SK-N-SH (cell line): Measurements from ENCODE around the gene ARHGAP31. TPM values are rescaled to one million over a fixed set of nuclear protein-coding genes. Genes with fewer than 3 reads are reported as not detected.

Experiments used
- CTCF ChIA-PET: fragments of 300-600, 350-600 bp; formaldehyde crosslinking; extraction: SDS; loops from one replicate; lab custom pipeline; 2021; lab: Yijun Ruan, JAX
- POLR2A ChIA-PET: fragments of 350-600 bp; sonication (Branson Sonifier 250); formaldehyde crosslinking; extraction: SDS; loops from one replicate; lab custom pipeline; 2020; ENCODE audit warnings: antibody characterized with exemption, inconsistent platforms; lab: Yijun Ruan, JAX
- DNase-seq: peaks from one replicate; pipeline ENCODE4 v3.0.0; 2012
- H2AFZ ChIP-seq: fragments of 200-600 bp; sonication (generic); 2 replicates; pipeline ENCODE4 v1.8.1; 2016; ENCODE audit warnings: antibody characterized with exemption, mild to moderate bottlenecking, low read depth
- H3F3A ChIP-seq: fragments of 200-600 bp; sonication (generic); replicated peaks from 2 replicates; pipeline ENCODE3; 2016; ENCODE audit warnings: antibody characterized with exemption, mild to moderate bottlenecking; ENCODE audit not compliant: insufficient read depth
- H3K27ac ChIP-seq, 2 experiments: fragments of 200-500 bp in 1 of 2; fragments of 200-600 bp in 1 of 2; sonication (Bioruptor generic) in 1 of 2; sonication (generic), shearing (Covaris generic) in 1 of 2; 2 replicates each; pipeline versions ENCODE4 v1.5.1 to v1.6.1; 2014 to 2016; ENCODE audit warnings: low read depth in 2 of 2, inconsistent platforms in 1 of 2, low read length in 1 of 2, mild to moderate bottlenecking in 1 of 2, mixed read lengths in 1 of 2
- H3K27me3 ChIP-seq: fragments of 200-600 bp; sonication (generic), shearing (Covaris generic); 2 replicates; pipeline ENCODE4 v1.6.1; 2016; ENCODE audit warnings: mixed run types; ENCODE audit not compliant: insufficient read depth
- H3K36me3 ChIP-seq, 2 experiments: fragments of 200-500 bp in 1 of 2; fragments of 200-600 bp in 1 of 2; sonication (Bioruptor generic) in 1 of 2; sonication (generic) in 1 of 2; replicated peaks in 1 of 2; 2 replicates each; pipeline versions ENCODE3 to v1.5.1; 2014 to 2016; ENCODE audit warnings: low read length in 1 of 2, mild to moderate bottlenecking in 1 of 2; ENCODE audit not compliant: insufficient read depth in 2 of 2, control insufficient read depth in 1 of 2
- H3K4me1 ChIP-seq, 2 experiments: fragments of 200-500 bp in 1 of 2; fragments of 200-600 bp in 1 of 2; sonication (Bioruptor generic) in 1 of 2; sonication (generic), shearing (Covaris generic) in 1 of 2; 2 replicates each; pipeline versions ENCODE4 v1.5.1 to v1.6.1; 2014 to 2016; ENCODE audit warnings: low read depth in 1 of 2, low read length in 1 of 2, mixed run types in 1 of 2; ENCODE audit not compliant: insufficient read depth in 2 of 2, control insufficient read depth in 1 of 2
- H3K4me2 ChIP-seq: fragments of 200-600 bp; sonication (generic), shearing (Covaris generic); 2 replicates; pipeline ENCODE4 v1.6.1; 2017; ENCODE audit warnings: mixed run types
- H3K4me3 ChIP-seq, 2 experiments: fragments of 200-500 bp in 1 of 2; fragments of 200-600 bp in 1 of 2; sonication (Bioruptor generic) in 1 of 2; sonication (generic), shearing (Covaris generic) in 1 of 2; 2 replicates each; pipeline versions ENCODE4 v1.5.1 to v1.8.1; 2014 to 2016; ENCODE audit warnings: low read depth in 2 of 2, inconsistent platforms in 1 of 2, low read length in 1 of 2, mild to moderate bottlenecking in 1 of 2, mixed read lengths in 1 of 2, moderate library complexity in 1 of 2
- H3K79me2 ChIP-seq: fragments of 200-600 bp; sonication (generic); 2 replicates; pipeline ENCODE4 v1.8.1; 2017; ENCODE audit warnings: mild to moderate bottlenecking; ENCODE audit not compliant: insufficient read depth
- H3K9ac ChIP-seq: fragments of 200-600 bp; sonication (generic); 2 replicates; pipeline ENCODE4 v1.6.1; 2017; ENCODE audit warnings: mixed run types
- H3K9me2 ChIP-seq: fragments of 200-600 bp; sonication (generic); 2 replicates; pipeline ENCODE4 v1.6.1; 2017; ENCODE audit warnings: mixed run types
- H3K9me3 ChIP-seq: fragments of 200-600 bp; sonication (generic); 2 replicates; pipeline ENCODE4 v1.6.1; 2017; ENCODE audit warnings: mixed run types, mild to moderate bottlenecking, moderate library complexity
- H4K20me1 ChIP-seq: fragments of 200-600 bp; sonication (generic); 2 replicates; pipeline ENCODE4 v1.6.1; 2017; ENCODE audit warnings: mild to moderate bottlenecking, mixed run types; ENCODE audit not compliant: insufficient read depth
- CHD2 ChIP-seq: fragments of 150-350 bp; IDR thresholded peaks from 2 replicates; pipeline ENCODE4 v1.6.1; 2018; ENCODE audit warnings: low read length; ENCODE audit not compliant: partially characterized antibody
- EP300 ChIP-seq, 2 experiments: IDR thresholded peaks; 2 replicates each; pipeline versions ENCODE4 v1.4.0 to v1.6.1; 2012; ENCODE audit warnings: borderline replicate concordance in 1 of 2, low read depth in 1 of 2, low read length in 1 of 2
- GATA2 ChIP-seq: sonication (generic); formaldehyde crosslinking; IDR thresholded peaks from 2 replicates; pipeline ENCODE4 v1.5.0; 2020; ENCODE audit warnings: mild to moderate bottlenecking, missing genetic modification reagents
- MXI1 ChIP-seq: IDR thresholded peaks from 2 replicates; pipeline ENCODE4 v1.6.1; 2012; ENCODE audit warnings: mild to moderate bottlenecking, low read depth, low read length, improper control_type of control experiment
- NRF1 ChIP-seq: IDR thresholded peaks from 2 replicates; pipeline ENCODE4 v1.6.1; 2012; ENCODE audit warnings: low read depth, mild to moderate bottlenecking, low read length
- RAD21 ChIP-seq: IDR thresholded peaks from 2 replicates; pipeline ENCODE4 v1.6.1; 2012; ENCODE audit warnings: mild to moderate bottlenecking, low read length
- RCOR1 ChIP-seq: fragments of 150-350 bp; IDR thresholded peaks from 2 replicates; pipeline ENCODE4 v1.6.1; 2017; ENCODE audit warnings: antibody characterized with exemption, low read length
- TCF12 ChIP-seq: IDR thresholded peaks from 2 replicates; pipeline ENCODE4 v1.4.0; 2012
- WGBS: methylation state at CpG from one replicate; pipeline ENCODE4 v1.1.6; 2017; ENCODE audit warnings: low lambda C conversion rate; 5-methylcytosine and 5-hydroxymethylcytosine counted together
- polyA plus RNA-seq, 3 experiments: library from polyadenylated mRNA; depleted of rRNA; stranded (reverse); fragments of >200 nt; gene quantifications; 2 replicates each; pipeline ENCODE4 v1.2.3, GENCODE V29; 2012
- TF ChIP-seq, protein P1 (sequence below): IDR thresholded peaks from 2 replicates; pipeline ENCODE4 v1.4.0; 2012; ENCODE audit warnings: low read depth, borderline replicate concordance
- TF ChIP-seq, protein P2 (sequence below): fragments of 150-350 bp; IDR thresholded peaks from 2 replicates; pipeline ENCODE4 v1.6.1; 2016; ENCODE audit warnings: mild to moderate bottlenecking, low read depth, low read length

Gene ARHGAP31
- polyA plus RNA-seq, 1 of the 3 experiments (the other 2 are of a cell fraction) = 4.4 TPM

DNA sequence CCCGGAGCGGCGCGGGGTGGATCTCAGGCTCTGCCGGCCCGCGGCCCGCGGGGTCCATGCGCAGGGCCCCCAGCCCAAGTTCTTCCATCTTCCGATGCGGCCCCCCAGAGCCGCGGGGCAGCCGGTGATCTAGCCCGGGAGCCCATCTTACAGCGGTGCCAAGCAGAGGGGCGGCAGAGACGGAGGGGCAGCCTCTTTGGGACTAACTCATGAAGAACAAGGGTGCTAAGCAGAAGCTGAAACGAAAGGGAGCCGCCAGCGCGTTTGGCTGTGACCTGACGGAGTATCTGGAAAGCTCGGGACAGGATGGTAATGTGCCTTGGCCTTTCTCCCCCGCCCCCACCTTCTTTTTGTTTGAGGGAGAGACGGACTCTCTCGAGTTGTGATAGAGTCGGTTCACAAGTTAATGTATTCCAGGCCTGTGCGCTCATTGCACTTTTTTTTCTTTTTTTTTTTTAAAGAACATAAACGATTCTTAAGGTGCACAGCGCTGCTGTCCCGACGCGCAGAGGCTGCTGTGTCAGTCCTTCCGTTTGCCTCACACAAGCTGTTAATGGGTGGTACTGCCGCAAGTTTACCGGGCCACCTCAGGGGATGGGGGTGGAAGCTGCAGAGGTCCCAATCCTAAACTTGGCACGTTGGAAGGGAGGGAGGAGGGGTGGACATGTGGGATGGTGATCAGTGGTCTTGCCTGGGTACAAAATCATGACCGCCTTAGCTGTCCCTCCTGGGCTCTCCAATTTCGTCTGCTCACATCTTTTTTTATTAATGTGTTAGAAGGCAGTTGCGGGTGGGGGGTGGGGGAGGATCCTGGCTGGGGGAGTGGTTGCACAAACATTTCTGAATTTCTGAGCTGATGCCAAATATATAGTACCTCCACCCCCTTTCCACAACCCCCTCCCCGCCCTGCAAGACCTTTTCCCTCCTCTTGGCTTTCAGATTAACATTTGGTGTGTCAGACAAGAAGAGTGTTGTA, 801 bp downstream of the ARHGAP31 start (continued):
- TF ChIP-seq, protein P1, sequence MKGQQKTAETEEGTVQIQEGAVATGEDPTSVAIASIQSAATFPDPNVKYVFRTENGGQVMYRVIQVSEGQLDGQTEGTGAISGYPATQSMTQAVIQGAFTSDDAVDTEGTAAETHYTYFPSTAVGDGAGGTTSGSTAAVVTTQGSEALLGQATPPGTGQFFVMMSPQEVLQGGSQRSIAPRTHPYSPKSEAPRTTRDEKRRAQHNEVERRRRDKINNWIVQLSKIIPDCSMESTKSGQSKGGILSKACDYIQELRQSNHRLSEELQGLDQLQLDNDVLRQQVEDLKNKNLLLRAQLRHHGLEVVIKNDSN = no peak

DNA sequence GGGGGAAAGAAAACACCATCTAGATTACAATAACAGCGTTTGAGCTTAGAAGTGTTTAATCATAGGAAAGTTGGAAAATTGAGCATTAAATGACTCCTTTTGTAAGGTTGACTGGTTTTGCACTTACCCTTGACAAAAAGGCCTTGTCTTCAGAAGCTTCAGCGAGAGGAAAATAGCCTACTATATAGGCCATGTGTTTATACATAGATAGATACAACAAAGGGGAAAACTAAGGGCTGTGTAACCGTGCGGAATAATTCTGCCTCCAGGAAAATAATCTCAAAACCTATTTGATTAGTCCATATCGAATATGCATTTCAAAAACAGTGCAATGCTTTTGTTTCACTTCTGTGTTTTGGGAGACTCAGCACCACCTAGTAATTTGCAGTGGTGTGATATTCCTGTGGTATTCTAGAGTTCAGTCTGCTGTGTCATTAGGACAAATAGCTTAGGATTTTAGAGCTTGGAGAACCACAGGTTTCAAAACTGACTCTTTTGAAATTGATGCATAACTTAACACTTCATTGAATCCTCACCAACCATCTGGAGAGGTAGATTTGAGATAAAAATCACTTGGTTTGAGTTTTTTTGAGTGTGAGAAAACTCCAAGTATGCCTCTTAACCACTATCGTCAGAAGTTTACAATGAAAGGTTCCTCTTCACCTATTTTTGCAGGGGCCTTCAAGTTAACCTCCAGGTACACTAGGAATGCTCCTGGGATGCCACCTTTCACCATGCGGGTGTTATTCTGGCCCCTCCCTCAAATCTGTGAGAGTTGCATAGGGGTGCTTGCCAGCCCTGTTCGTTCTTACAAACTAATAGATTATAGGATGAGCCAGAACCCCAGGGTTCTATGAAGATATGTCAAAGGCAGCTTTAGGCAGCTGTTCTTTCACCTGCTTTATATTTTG, 1.9 kb downstream of the ARHGAP31 start:
- Histone ChIP-seq H3K4me2 (peak overlapping the region; percentile 78), H3K27me3 (no peaks in the 10 kb centered on the region), H3K9me2 (no peaks in the 10 kb centered on the region), H3K4me3 (peak overlapping the region; percentile 81 to 90), H3F3A (peaks cover 7% of the 10 kb centered on the region), H3K9me3 (no peaks in the 10 kb centered on the region), H4K20me1 (no peaks in the 10 kb centered on the region), H3K27ac (peak overlapping the region; percentile 90 to 91), H3K9ac (peak overlapping the region; percentile 91), H3K4me1 (peaks cover 12 to 47% of the 10 kb centered on the region in 2 experiments; a peak in 3 of 4 replicates), H3K36me3 (peaks cover 15 to 25% of the 10 kb centered on the region in 2 experiments), H3K79me2 (peaks cover 63% of the 10 kb centered on the region), H2AFZ (no peak overlapping the region)
- CTCF ChIA-PET = interaction anchor here (1.0 to 3.8 kb wide), 7 partner anchors 12 to 385 kb away, joined by 3 to 14 read pairs (median 3); partner anchors contain the start of gene TMEM39A
- DNase-seq = no peak
- POLR2A ChIA-PET = interaction anchor here (1.0 to 4.6 kb wide), 5 partner anchors 9 to 69 kb away, joined by 3 to 44 read pairs (median 4); no protein-coding TSS in a partner anchor
- TF ChIP-seq NRF1 (no peak), MXI1 (peak; percentile 5; the same call in 1 of the 2 replicates)
- TF ChIP-seq, protein P2, sequence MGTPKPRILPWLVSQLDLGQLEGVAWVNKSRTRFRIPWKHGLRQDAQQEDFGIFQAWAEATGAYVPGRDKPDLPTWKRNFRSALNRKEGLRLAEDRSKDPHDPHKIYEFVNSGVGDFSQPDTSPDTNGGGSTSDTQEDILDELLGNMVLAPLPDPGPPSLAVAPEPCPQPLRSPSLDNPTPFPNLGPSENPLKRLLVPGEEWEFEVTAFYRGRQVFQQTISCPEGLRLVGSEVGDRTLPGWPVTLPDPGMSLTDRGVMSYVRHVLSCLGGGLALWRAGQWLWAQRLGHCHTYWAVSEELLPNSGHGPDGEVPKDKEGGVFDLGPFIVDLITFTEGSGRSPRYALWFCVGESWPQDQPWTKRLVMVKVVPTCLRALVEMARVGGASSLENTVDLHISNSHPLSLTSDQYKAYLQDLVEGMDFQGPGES = no peak
- 24% methylated on average over 8 of the region's 8 CpGs for WGBS

DNA sequence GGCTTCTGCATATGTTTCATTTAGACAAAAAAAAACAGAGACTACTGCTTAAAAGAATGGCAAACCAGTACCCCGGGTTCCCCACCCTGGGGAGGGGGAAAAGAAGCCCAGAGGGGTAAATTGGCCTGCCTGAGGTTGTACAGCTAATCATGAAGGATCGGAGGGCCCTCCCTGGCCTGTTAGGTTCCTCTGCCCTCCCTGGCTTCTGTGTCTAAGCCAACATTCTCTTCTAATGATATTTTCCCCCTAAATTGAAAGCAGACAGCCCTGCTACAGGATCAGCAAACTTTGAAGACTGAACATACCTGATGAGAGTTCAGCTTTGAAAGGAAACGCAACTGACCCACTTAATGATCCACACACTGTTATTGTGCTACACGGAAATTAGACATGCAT, 2.5 kb downstream of the ARHGAP31 start:
- Histone ChIP-seq H3F3A (peaks cover 7% of the 10 kb centered on the region), H3K79me2 (peaks cover 69% of the 10 kb centered on the region), H3K27ac (peak overlapping the region; percentile 90 to 91), H4K20me1 (no peaks in the 10 kb centered on the region), H3K36me3 (peaks cover 15 to 25% of the 10 kb centered on the region in 2 experiments), H3K4me1 (peaks cover 12 to 53% of the 10 kb centered on the region in 2 experiments; a peak in 3 of 4 replicates), H2AFZ (no peak overlapping the region), H3K9ac (peak overlapping the region; percentile 91; the same call in 1 of the 2 replicates), H3K9me3 (no peaks in the 10 kb centered on the region), H3K27me3 (no peaks in the 10 kb centered on the region), H3K9me2 (no peaks in the 10 kb centered on the region), H3K4me3 (peak overlapping the region; percentile 81 to 90), H3K4me2 (peak overlapping the region; percentile 78)
- 41% methylated on average over 4 of the region's 4 CpGs for WGBS
- TF ChIP-seq RAD21 (peak; percentile 20; the same call in 1 of the 2 replicates), MXI1 (no peak; the same call in 1 of the 2 replicates), TCF12 (peak; percentile 53), GATA2 (CRISPR knock-in tag) (0 out of 2 replicates have a peak, but pooled peaks have one; percentile 12), RCOR1 (peak; percentile 60), EP300 (IDR thresholded peaks at IDR 0.05; ENCODE audit: borderline replicate concordance in 1 of 2, low read depth in 1 of 2, low read length in 1 of 2) (peak in 1 of 2 experiments; percentile 76; a peak in 1 of 4 replicates), CHD2 (peak; percentile 61)
- TF ChIP-seq, protein P1 = no peak
- peak; percentile 59 for DNase-seq
- ChIA-PET CTCF (interaction anchor here (1.0 to 3.8 kb wide), 6 partner anchors 11 to 384 kb away, joined by 3 to 14 read pairs (median 3); partner anchors contain the start of gene TMEM39A), POLR2A (interaction anchor here (1.2 to 4.6 kb wide), 3 partner anchors 8 to 36 kb away, joined by 3 to 24 read pairs (median 4); no protein-coding TSS in a partner anchor)
